ENCODE results near the gene SPON1. TPM values are rescaled to one million over a fixed set of nuclear protein-coding genes. Genes with fewer than 3 reads are reported as not detected.

Gene SPON1
- total and polyA plus RNA-seq, 2 of the 8 experiments (the other 6 are each of a cell fraction or from before 2014, with no cell fraction given) = 1.5 to 5.4 TPM

GRCh38 chr11:13939961-13940906 lies 22.3 kb upstream of the SPON1 start:
- H3K14ac ChIP-seq (ENCODE audit: insufficient read length) = no peak overlapping the region
- H3K79me2 ChIP-seq (ENCODE audit: control insufficient read depth in 1 of 2, insufficient read depth in 2 of 2, low read length in 2 of 2) = no peaks in the 10 kb centered on the region
- H2BK12ac ChIP-seq (ENCODE audit: low read depth, low read length) = no peak overlapping the region
- H2BK20ac ChIP-seq (ENCODE audit: low read length) = no peak overlapping the region
- WGBS, 2 experiments (ENCODE audit: extremely low coverage in 1 of 2, insufficient coverage in 1 of 2, insufficient read length in 1 of 2, insufficient replicate concordance in 2 of 2, low coverage in 1 of 2, low lambda C conversion rate in 2 of 2, missing lambda C conversion rate in 1 of 2) = 91% methylated on average over 8 of the region's 8 CpGs; no CpG with 5 or more reads in 1 of the 2 experiments
- H4K8ac ChIP-seq (ENCODE audit: extremely low read depth, insufficient read depth, low read length) = no peak overlapping the region
- H2BK120ac ChIP-seq (replicated peaks; ENCODE audit: low read depth, low read length) = no peak overlapping the region
- peak overlapping the region; percentile 62; the same call in 1 of the 2 replicates for H2AFZ ChIP-seq (ENCODE audit: low read length)
- no peaks in the 10 kb centered on the region for H3K23me2 ChIP-seq (ENCODE audit: low read depth, low read length)
- ChIA-PET POLR2A (ENCODE audit: partially characterized antibody) (no interaction called here), CTCF (ENCODE audit: partially characterized antibody) (interaction anchor here (0.7 to 6.1 kb wide), 8 partner anchors 14 to 401 kb away, joined by 3 to 51 read pairs (median 4); no protein-coding TSS in a partner anchor)
- H3K9me3 ChIP-seq (ENCODE audit: insufficient read depth in 2 of 2, low read depth in 1 of 2, low read length in 1 of 2) = peaks cover 8 to 12% of the 10 kb centered on the region in 2 experiments; a peak in 2 of 4 replicates
- H3K27me3 ChIP-seq (replicated peaks in 1 of 4; ENCODE audit: control insufficient read depth in 3 of 4, extremely low read depth in 1 of 4, insufficient read depth in 3 of 4, low read length in 3 of 4) = no peaks in the 10 kb centered on the region
- no peak overlapping the region for H3K23ac ChIP-seq (ENCODE audit: insufficient read length)
- H2BK5ac ChIP-seq (ENCODE audit: low read depth, low read length) = no peak overlapping the region
- H3K4me3 ChIP-seq (ENCODE audit: extremely low read depth in 1 of 4, insufficient read depth in 2 of 4, low read depth in 3 of 4, low read length in 4 of 4) = no peak overlapping the region
- H4K91ac ChIP-seq (replicated peaks; ENCODE audit: insufficient read length, low read length) = no peak overlapping the region
- H3K4me2 ChIP-seq (ENCODE audit: insufficient read depth in 1 of 2, low read depth in 2 of 2, low read length in 2 of 2) = no peak overlapping the region
- FAIRE-seq (no peak), DNase-seq (ENCODE audit: low read depth in 1 of 2, low spot score in 2 of 2) (no peak)
- H3K36me3 ChIP-seq (ENCODE audit: control insufficient read depth in 2 of 4, insufficient read depth in 4 of 4, low read length in 3 of 4) = no peaks in the 10 kb centered on the region
- no peak overlapping the region for H4K5ac ChIP-seq (ENCODE audit: insufficient read length, low read depth, low read length)
- no peak overlapping the region for H2BK15ac ChIP-seq (ENCODE audit: low read length)
- H3K79me1 ChIP-seq (ENCODE audit: low read depth, low read length) = no peaks in the 10 kb centered on the region
- H3K18ac ChIP-seq (ENCODE audit: extremely low read depth, low read length) = no peak overlapping the region
- no peak overlapping the region for H2AK5ac ChIP-seq (ENCODE audit: low read depth, low read length)
- H3K4me1 ChIP-seq (replicated peaks in 1 of 4; ENCODE audit: control insufficient read depth in 3 of 4, insufficient read depth in 4 of 4, low read length in 3 of 4) = no peaks in the 10 kb centered on the region
- no peak overlapping the region for H3K56ac ChIP-seq (replicated peaks; ENCODE audit: insufficient read length, low read depth, low read length)
- H3K27ac ChIP-seq (ENCODE audit: low read depth, low read length) = no peak overlapping the region
- no peaks in the 10 kb centered on the region for H4K20me1 ChIP-seq (replicated peaks in 1 of 2; ENCODE audit: control insufficient read depth in 1 of 2, insufficient read depth in 2 of 2, low read length in 2 of 2)
- H3K9ac ChIP-seq (replicated peaks in 1 of 4; ENCODE audit: extremely low read depth in 1 of 4, low read depth in 3 of 4, low read length in 3 of 4) = no peak overlapping the region
- H3K4ac ChIP-seq (replicated peaks; ENCODE audit: insufficient read length, low read depth, low read length) = no peak overlapping the region
- TF ChIP-seq BRCA1 (IDR thresholded peaks at IDR 0.05; ENCODE audit: low read depth, low read length) (no peak), RXRA (IDR thresholded peaks at IDR 0.05; ENCODE audit: insufficient read depth, low read depth, low read length) (no peak), EZH2 (IDR thresholded peaks at IDR 0.05; ENCODE audit: low read depth, low read length, severe bottlenecking) (no peak), TAF1 (IDR thresholded peaks at IDR 0.05; ENCODE audit: low read depth, low read length) (no peak), RFX5 (IDR thresholded peaks at IDR 0.05; ENCODE audit: borderline replicate concordance, low read depth, low read length) (no peak), SIRT6 (IDR thresholded peaks at IDR 0.05; ENCODE audit: low read length) (no peak), CTBP2 (IDR thresholded peaks at IDR 0.05; ENCODE audit: borderline replicate concordance, insufficient read depth, insufficient read length, low read length) (no peak), CTCF (IDR thresholded peaks at IDR 0.05; ENCODE audit: control extremely low read depth in 1 of 3, insufficient read depth in 1 of 3, low read depth in 1 of 3, low read length in 3 of 3) (no peak), KDM5A (IDR thresholded peaks at IDR 0.05; ENCODE audit: low read length) (no peak)
